Nasal cavity respiratory epithelium epithelial cell of viscerocranial mucosa (primary cell): ENCODE results near the gene WWOX. TPM values are rescaled to one million over a fixed set of nuclear protein-coding genes. Genes with fewer than 3 reads are reported as not detected.

Experiments used
- total RNA-seq: library from RNA; depleted of rRNA; stranded (reverse); fragments of >200 nt; gene quantifications from 2 replicates; pipeline ENCODE4 v1.2.3, GENCODE V29; 2014

The WWOX gene
- 14.7 and 21.7 TPM in 2 replicates for total RNA-seq

GRCh38 chr16:78099271-78100111 is at the start of gene WWOX:
TSS of gene WWOX (plus strand) at chr16:78099654.

Other genes with a start within 250 kb of the WWOX start
- gene CLEC3A, start 77.1 kb upstream of the WWOX start, total RNA-seq = not detected in 2 replicates